ENCODE results near the gene CTSA. TPM values are rescaled to one million over a fixed set of nuclear protein-coding genes. Genes with fewer than 3 reads are reported as not detected.

CTSA gene
- total and polyA plus RNA-seq, 4 experiments from 2014 or later = 102 to 165 (median 123) TPM

DNA sequence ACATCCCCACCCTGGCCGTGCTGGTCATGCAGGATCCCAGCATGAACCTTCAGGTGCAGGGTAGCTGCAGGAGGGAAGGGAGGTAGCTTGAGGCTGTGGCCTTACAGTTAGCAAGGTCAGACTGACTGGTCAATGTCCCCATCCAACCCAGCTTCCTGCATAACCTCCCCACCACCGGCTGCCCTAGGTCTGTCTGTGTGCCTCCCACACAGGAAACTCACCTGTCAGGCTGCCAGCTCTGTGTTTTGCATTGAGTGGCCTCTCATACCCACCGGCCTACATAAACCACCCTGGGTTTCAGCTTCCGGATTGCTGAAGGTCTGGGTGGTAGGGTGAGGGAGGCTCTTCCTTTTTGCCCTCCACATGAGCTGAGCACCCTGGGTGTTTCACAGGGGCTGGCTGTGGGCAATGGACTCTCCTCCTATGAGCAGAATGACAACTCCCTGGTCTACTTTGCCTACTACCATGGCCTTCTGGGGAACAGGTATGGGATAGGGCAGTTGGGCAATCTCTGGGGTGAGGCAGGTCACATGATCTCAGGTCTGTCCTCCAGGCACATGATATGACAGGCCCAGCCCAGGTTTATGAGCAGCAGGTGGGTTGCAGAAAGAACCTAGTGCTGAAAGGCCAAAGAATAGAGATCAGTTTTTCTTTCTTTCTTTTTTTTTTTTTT lies 1.8 kb downstream of the CTSA start:
- no peaks in the 10 kb centered on the region for H3K27me3 Mint-ChIP-seq
- peaks cover 0 to 27% of the 10 kb centered on the region in 2 donors for H3K36me3 Mint-ChIP-seq
- POLR2A ChIA-PET (ENCODE audit: partially characterized antibody) = interaction anchor here (0.7 to 9.9 kb wide), 9 partner anchors 9 to 112 kb away, joined by 3 to 141 read pairs (median 5); partner anchors contain the start of genes ACOT8, PCIF1, ZNF335 and ZSWIM1
- H3K4me3 Mint-ChIP-seq = peak overlapping the region; percentile 91 to 97 (median 93)
- intact Hi-C loops (cut with micrococcal nuclease) = no loop called here
- CTCF ChIA-PET (ENCODE audit: partially characterized antibody) = interaction anchor here (0.5 to 3.5 kb wide), 10 partner anchors 11 to 122 kb away, joined by 3 to 15 read pairs (median 4); partner anchors contain the start of genes DNTTIP1, PCIF1 and WFDC3
- H3K4me1 Mint-ChIP-seq = peaks cover 19 to 43% (median 32%) of the 10 kb centered on the region in 4 donors
- peaks cover 37% of the 10 kb centered on the region for H3K4me1 ChIP-seq (ENCODE audit: insufficient read depth, low read length)
- H3K36me3 ChIP-seq (ENCODE audit: insufficient read depth, low read length) = peaks cover 17% of the 10 kb centered on the region
- peak in 1 of 5 donors; percentile 14 for DNase-seq
- no peaks in the 10 kb centered on the region for H3K27me3 ChIP-seq (ENCODE audit: insufficient read depth, low read length)
- H3K9me3 ChIP-seq (ENCODE audit: control insufficient read depth in 1 of 2, low read length in 2 of 2) = no peaks in the 10 kb centered on the region
- no peak overlapping the region for H3K27ac ChIP-seq (ENCODE audit: low read depth, low read length)
- H3K4me3 ChIP-seq (ENCODE audit: low read length in 2 of 2) = no peak overlapping the region
- H3K27ac Mint-ChIP-seq = peak overlapping the region in 5 of 7 donors; percentile 75 to 92 (median 89)
- peaks cover 0 to 5% (median 0%) of the 10 kb centered on the region in 8 donors for H3K9me3 Mint-ChIP-seq

DNA sequence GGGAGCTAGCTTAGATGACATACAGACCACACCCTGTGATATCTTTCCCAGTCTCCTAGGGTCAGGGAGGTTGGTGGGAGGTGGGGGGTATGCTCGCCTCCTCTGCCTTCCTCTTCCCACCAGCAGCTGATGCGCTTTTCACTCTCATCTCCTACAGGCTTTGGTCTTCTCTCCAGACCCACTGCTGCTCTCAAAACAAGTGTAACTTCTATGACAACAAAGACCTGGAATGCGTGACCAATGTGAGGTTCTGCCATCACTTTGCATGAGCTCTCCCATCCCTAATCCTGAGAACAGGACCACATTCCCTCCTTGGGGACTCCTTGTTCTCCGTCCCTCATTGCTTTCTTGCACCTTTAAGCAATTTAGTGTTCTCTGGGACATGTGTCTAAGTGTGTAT lies 2.7 kb downstream of the CTSA start:
- Histone ChIP-seq H3K4me1 (ENCODE audit: insufficient read depth, low read length) (peaks cover 37% of the 10 kb centered on the region), H3K9me3 (ENCODE audit: control insufficient read depth in 1 of 2, low read length in 2 of 2) (no peaks in the 10 kb centered on the region), H3K4me3 (ENCODE audit: low read length in 2 of 2) (no peak overlapping the region), H3K36me3 (ENCODE audit: insufficient read depth, low read length) (peaks cover 20% of the 10 kb centered on the region), H3K27me3 (ENCODE audit: insufficient read depth, low read length) (no peaks in the 10 kb centered on the region), H3K27ac (ENCODE audit: low read depth, low read length) (no peak overlapping the region)
- peaks cover 0 to 5% (median 0%) of the 10 kb centered on the region in 8 donors for H3K9me3 Mint-ChIP-seq
- H3K36me3 Mint-ChIP-seq = peaks cover under 1 to 32% of the 10 kb centered on the region in 2 donors
- H3K4me1 Mint-ChIP-seq = peaks cover 19 to 43% (median 32%) of the 10 kb centered on the region in 4 donors
- H3K27me3 Mint-ChIP-seq = no peaks in the 10 kb centered on the region
- ChIA-PET POLR2A (ENCODE audit: partially characterized antibody) (interaction anchor here (5.0 to 9.9 kb wide), 2 partner anchors 41 to 78 kb away, joined by 44 to 141 read pairs; partner anchors contain the start of genes PCIF1 and ZNF335), CTCF (ENCODE audit: partially characterized antibody) (interaction anchor here (0.5 to 3.5 kb wide), 4 partner anchors 37 to 1508 kb away, joined by 3 to 15 read pairs (median 3); no protein-coding TSS in a partner anchor)
- intact Hi-C loops (cut with micrococcal nuclease) = loop anchor here (1.0 kb wide), 1 partner anchor 98 kb away; no protein-coding TSS in a partner anchor
- DNase-seq = no peak
- H3K4me3 Mint-ChIP-seq = peak overlapping the region in 6 of 8 donors; percentile 39 to 69 (median 52)
- peak overlapping the region in 5 of 7 donors; percentile 25 to 89 (median 69) for H3K27ac Mint-ChIP-seq

DNA sequence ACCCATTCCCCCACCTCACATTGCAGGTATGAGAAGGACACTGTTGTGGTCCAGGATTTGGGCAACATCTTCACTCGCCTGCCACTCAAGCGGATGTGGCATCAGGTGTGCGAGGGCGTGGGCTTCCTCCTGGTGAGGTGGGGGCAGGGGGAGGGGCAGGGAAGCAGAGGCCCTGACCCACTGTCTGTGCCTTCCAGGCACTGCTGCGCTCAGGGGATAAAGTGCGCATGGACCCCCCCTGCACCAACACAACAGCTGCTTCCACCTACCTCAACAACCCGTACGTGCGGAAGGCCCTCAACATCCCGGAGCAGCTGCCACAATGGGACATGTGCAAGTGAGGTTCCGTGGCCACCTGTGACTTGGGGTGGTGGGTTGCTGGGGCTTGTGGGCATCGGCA lies 3.7 kb downstream of the CTSA start:
- Mint-ChIP-seq H3K36me3 (peaks cover 4 to 35% of the 10 kb centered on the region in 2 donors), H3K27ac (peak overlapping the region in 1 of 7 donors; percentile 35), H3K4me3 (peak overlapping the region in 1 of 8 donors; percentile 43), H3K27me3 (no peaks in the 10 kb centered on the region), H3K9me3 (peaks cover 0 to 5% (median 0%) of the 10 kb centered on the region in 8 donors), H3K4me1 (peaks cover 21 to 39% (median 32%) of the 10 kb centered on the region in 4 donors)
- Histone ChIP-seq H3K4me3 (ENCODE audit: low read length in 2 of 2) (no peak overlapping the region), H3K9me3 (ENCODE audit: control insufficient read depth in 1 of 2, low read length in 2 of 2) (no peaks in the 10 kb centered on the region), H3K36me3 (ENCODE audit: insufficient read depth, low read length) (peaks cover 20% of the 10 kb centered on the region), H3K27me3 (ENCODE audit: insufficient read depth, low read length) (no peaks in the 10 kb centered on the region), H3K4me1 (ENCODE audit: insufficient read depth, low read length) (peaks cover 36% of the 10 kb centered on the region), H3K27ac (ENCODE audit: low read depth, low read length) (no peak overlapping the region)
- DNase-seq = no peak
- intact Hi-C loops (cut with micrococcal nuclease) = loop anchor here (1.0 kb wide), 1 partner anchor 98 kb away; no protein-coding TSS in a partner anchor
- POLR2A ChIA-PET (ENCODE audit: partially characterized antibody) = interaction anchor here (9.9 kb wide), 1 partner anchor 40 kb away, joined by 141 read pairs; the partner anchor contains the start of gene PCIF1
- CTCF ChIA-PET (ENCODE audit: partially characterized antibody) = no interaction called here

DNA sequence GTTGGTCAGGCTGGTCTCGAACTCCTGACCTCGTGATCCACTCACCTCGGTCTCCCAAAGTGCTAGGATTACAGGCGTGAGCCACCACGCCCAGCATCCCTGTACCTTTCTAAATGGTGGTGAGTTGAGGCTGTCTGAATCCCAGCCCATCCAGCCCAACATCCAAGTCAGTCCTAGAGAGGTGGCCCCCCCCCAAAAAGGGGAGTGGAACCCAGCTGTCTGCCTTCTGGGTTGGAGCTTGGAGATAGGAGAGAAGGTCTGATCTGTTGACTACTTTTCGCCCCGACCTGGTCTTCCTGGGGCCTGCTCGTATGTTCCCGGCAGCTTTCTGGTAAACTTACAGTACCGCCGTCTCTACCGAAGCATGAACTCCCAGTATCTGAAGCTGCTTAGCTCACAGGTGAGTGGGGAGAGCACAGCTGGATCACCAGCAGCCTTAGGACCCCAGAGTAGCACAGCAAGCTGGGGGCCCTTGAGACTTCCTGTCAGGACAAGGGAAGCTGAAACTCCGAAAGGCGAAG lies 5.6 kb downstream of the CTSA start:
- Mint-ChIP-seq H3K4me1 (peaks cover 16 to 30% (median 22%) of the 10 kb centered on the region in 4 donors), H3K27me3 (no peaks in the 10 kb centered on the region), H3K9me3 (peaks cover 0 to 2% (median 0%) of the 10 kb centered on the region in 8 donors), H3K4me3 (no peak overlapping the region), H3K27ac (no peak overlapping the region), H3K36me3 (peaks cover 4 to 32% of the 10 kb centered on the region in 2 donors)
- no peak overlapping the region for H3K27ac ChIP-seq (ENCODE audit: low read depth, low read length)
- no peak overlapping the region for H3K4me3 ChIP-seq (ENCODE audit: low read length in 2 of 2)
- ChIA-PET CTCF (ENCODE audit: partially characterized antibody) (no interaction called here), POLR2A (ENCODE audit: partially characterized antibody) (interaction anchor here (0.8 to 1.7 kb wide), 3 partner anchors 28 to 40 kb away, joined by 3 to 6 read pairs (median 3); no protein-coding TSS in a partner anchor)
- intact Hi-C loops (cut with micrococcal nuclease) = no loop called here
- DNase-seq = no peak
- H3K27me3 ChIP-seq (ENCODE audit: insufficient read depth, low read length) = no peaks in the 10 kb centered on the region
- H3K36me3 ChIP-seq (ENCODE audit: insufficient read depth, low read length) = peaks cover 20% of the 10 kb centered on the region
- H3K9me3 ChIP-seq (ENCODE audit: control insufficient read depth in 1 of 2, low read length in 2 of 2) = no peaks in the 10 kb centered on the region
- peaks cover 26% of the 10 kb centered on the region for H3K4me1 ChIP-seq (ENCODE audit: insufficient read depth, low read length)

DNA sequence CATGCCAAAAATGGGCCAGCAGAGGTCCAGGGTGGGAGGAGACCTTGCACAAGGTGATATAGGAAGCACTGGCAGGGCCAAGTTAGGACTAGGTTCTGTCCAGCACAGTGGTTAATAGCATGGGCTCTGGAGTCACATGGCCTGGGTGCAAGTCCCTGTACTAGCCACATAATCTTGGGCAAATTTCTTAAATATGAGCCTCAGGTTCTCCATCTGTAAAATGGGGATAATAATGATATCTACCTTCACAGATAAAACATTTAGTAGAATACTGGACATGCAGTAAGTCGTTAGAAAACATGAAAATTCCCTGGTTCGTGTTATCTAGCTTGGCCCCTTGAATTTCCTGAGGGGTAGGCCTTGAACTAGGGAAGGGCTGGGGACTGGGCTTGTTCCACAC lies 6.2 kb downstream of the CTSA start:
- CTCF ChIA-PET (ENCODE audit: partially characterized antibody) = no interaction called here
- intact Hi-C loops (cut with micrococcal nuclease) = no loop called here
- H3K36me3 ChIP-seq (ENCODE audit: insufficient read depth, low read length) = peaks cover 20% of the 10 kb centered on the region

DNA sequence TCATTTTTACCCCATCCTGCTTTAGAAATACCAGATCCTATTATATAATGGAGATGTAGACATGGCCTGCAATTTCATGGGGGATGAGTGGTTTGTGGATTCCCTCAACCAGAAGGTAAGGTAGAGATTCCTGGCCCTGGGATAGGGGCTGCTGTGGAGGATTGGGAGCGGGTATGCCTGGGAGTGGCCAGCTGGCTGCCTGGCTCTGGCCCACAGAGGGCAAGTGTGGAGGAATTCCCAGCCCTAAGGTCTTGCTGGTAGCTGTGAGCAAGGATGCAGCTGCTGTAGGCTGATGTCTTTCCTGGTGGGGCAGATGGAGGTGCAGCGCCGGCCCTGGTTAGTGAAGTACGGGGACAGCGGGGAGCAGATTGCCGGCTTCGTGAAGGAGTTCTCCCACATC lies 6.6 kb downstream of the CTSA start:
- H3K27ac Mint-ChIP-seq = peak overlapping the region in 1 of 7 donors; percentile 60
- H3K9me3 Mint-ChIP-seq = peaks cover 0 to 2% (median 0%) of the 10 kb centered on the region in 8 donors
- peaks cover 4 to 30% of the 10 kb centered on the region in 2 donors for H3K36me3 Mint-ChIP-seq
- intact Hi-C loops (cut with micrococcal nuclease) = no loop called here
- peaks cover 7 to 20% (median 13%) of the 10 kb centered on the region in 4 donors for H3K4me1 Mint-ChIP-seq
- ChIA-PET CTCF (ENCODE audit: partially characterized antibody) (no interaction called here), POLR2A (ENCODE audit: partially characterized antibody) (interaction anchor here (1.0 to 1.9 kb wide), 3 partner anchors 17 to 37 kb away, joined by 3 to 7 read pairs (median 6); partner anchors contain the start of gene ZSWIM1)
- no peaks in the 10 kb centered on the region for H3K27me3 ChIP-seq (ENCODE audit: insufficient read depth, low read length)
- H3K27me3 Mint-ChIP-seq = no peaks in the 10 kb centered on the region
- H3K27ac ChIP-seq (ENCODE audit: low read depth, low read length) = no peak overlapping the region
- peaks cover 20% of the 10 kb centered on the region for H3K36me3 ChIP-seq (ENCODE audit: insufficient read depth, low read length)
- peaks cover 16% of the 10 kb centered on the region for H3K4me1 ChIP-seq (ENCODE audit: insufficient read depth, low read length)
- H3K9me3 ChIP-seq (ENCODE audit: control insufficient read depth in 1 of 2, low read length in 2 of 2) = no peaks in the 10 kb centered on the region
- no peak for DNase-seq
- no peak overlapping the region for H3K4me3 ChIP-seq (ENCODE audit: low read length in 2 of 2)
- no peak overlapping the region for H3K4me3 Mint-ChIP-seq

More for the DNA sequence above, 6.2 kb downstream of the CTSA start:
- POLR2A ChIA-PET (ENCODE audit: partially characterized antibody) = interaction anchor here (1.0 to 1.7 kb wide), 2 partner anchors 27 to 38 kb away, joined by 3 to 6 read pairs; no protein-coding TSS in a partner anchor
- peaks cover 11 to 24% (median 17%) of the 10 kb centered on the region in 4 donors for H3K4me1 Mint-ChIP-seq
- H3K4me3 Mint-ChIP-seq = no peak overlapping the region
- H3K27me3 ChIP-seq (ENCODE audit: insufficient read depth, low read length) = no peaks in the 10 kb centered on the region
- no peaks in the 10 kb centered on the region for H3K9me3 ChIP-seq (ENCODE audit: control insufficient read depth in 1 of 2, low read length in 2 of 2)
- H3K27ac Mint-ChIP-seq = no peak overlapping the region
- peaks cover 4 to 30% of the 10 kb centered on the region in 2 donors for H3K36me3 Mint-ChIP-seq
- peaks cover 0 to 2% (median 0%) of the 10 kb centered on the region in 8 donors for H3K9me3 Mint-ChIP-seq
- no peak for DNase-seq
- no peak overlapping the region for H3K27ac ChIP-seq (ENCODE audit: low read depth, low read length)
- peaks cover 20% of the 10 kb centered on the region for H3K4me1 ChIP-seq (ENCODE audit: insufficient read depth, low read length)
- no peak overlapping the region for H3K4me3 ChIP-seq (ENCODE audit: low read length in 2 of 2)
- no peaks in the 10 kb centered on the region for H3K27me3 Mint-ChIP-seq
